ENCODE data around the gene CSAD.

DNA sequence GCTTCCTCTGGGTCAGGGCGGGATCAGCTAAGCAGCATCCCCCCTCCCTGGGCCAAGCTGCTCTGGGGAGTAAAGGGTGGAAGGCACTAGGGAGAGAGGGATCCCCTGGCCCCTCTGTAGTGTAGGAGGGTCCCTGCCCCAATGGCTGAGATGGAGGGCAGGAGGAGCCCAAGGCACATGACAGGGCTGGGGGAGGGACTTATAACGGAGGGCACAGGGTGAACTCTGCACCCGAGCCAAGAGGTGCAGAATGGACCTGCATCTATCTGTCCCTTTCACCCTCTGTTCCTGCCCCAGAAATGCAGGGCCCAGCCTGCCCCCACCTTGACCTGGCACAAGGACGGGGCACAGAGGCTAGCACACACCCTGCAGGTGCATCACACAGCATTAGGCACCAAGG, 30.1 kb upstream of the CSAD start:
- TF ChIP-seq, protein P1, sequence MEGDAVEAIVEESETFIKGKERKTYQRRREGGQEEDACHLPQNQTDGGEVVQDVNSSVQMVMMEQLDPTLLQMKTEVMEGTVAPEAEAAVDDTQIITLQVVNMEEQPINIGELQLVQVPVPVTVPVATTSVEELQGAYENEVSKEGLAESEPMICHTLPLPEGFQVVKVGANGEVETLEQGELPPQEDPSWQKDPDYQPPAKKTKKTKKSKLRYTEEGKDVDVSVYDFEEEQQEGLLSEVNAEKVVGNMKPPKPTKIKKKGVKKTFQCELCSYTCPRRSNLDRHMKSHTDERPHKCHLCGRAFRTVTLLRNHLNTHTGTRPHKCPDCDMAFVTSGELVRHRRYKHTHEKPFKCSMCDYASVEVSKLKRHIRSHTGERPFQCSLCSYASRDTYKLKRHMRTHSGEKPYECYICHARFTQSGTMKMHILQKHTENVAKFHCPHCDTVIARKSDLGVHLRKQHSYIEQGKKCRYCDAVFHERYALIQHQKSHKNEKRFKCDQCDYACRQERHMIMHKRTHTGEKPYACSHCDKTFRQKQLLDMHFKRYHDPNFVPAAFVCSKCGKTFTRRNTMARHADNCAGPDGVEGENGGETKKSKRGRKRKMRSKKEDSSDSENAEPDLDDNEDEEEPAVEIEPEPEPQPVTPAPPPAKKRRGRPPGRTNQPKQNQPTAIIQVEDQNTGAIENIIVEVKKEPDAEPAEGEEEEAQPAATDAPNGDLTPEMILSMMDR (IDR thresholded peaks at IDR 0.05; ENCODE audit: low read length) = no peak
- TF ChIP-seq EZH2 (optimal IDR thresholded peaks at IDR 0.05; ENCODE audit: low read depth, low read length) = no peak

Measured in MM.1S (cell line).